Endometrial microvascular endothelial cells (primary cell): ENCODE measurements around the gene KMT2E. TPM values are rescaled to one million over a fixed set of nuclear protein-coding genes. Genes with fewer than 3 reads are reported as not detected.

Experiments used
- in situ Hi-C: cut with HindIII; loops from 2 replicates; pipeline ENCODE4 v1.10.0; 2017; ENCODE audit warnings: low sequenced_read_pairs, low pct_unique_long_range_greater_than_20kb; ENCODE audit errors: inconsistent ontology term
- total RNA-seq: library from RNA; depleted of rRNA; stranded (reverse); fragments of >200 nt; gene quantifications from one replicate; pipeline ENCODE4 v1.2.3, GENCODE V29; 2015; ENCODE audit errors: inconsistent ontology term

KMT2E gene
- total RNA-seq, 1 donor from 2014 or later = 22.2 TPM

GRCh38 chr7:105102557-105103352 is 88.8 kb downstream of the KMT2E start:
- in situ Hi-C loops = no loop called here

GRCh38 chr7:105105579-105105978 is 91.6 kb downstream of the KMT2E start:
- in situ Hi-C loops = no loop called here

DNA sequence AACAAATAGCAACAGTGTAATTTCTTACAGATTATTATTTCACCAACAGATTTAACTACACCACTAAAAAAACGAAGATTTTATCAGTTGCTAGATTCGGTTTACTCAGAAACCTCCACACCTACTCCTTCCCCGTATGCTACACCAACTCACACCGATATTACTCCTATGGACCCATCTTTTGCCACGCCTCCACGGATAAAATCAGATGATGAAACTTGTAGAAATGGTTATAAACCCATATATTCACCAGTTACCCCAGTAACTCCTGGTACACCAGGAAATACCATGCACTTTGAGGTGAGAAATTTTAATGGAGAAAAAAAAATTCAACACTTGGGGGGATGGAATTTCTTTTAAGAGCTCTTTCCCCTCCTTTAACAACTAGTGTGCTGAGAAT is 92.5 kb downstream of the KMT2E start:
- in situ Hi-C loops = no loop called here

DNA sequence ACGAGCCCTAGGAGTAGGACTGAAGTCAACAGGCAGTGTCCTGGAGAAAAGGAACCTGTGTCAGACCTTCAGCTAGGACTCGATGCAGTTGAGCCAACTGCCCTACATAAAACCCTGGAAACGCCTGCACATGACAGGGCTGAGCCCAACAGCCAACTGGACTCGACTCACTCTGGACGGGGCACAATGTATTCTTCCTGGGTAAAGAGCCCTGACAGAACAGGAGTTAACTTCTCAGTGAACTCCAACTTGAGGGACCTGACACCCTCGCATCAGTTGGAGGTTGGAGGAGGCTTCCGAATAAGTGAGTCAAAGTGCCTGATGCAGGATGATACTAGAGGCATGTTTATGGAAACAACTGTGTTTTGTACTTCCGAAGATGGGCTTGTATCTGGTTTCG is 93.5 kb downstream of the KMT2E start:
- in situ Hi-C loops = no loop called here

GRCh38 chr7:105112440-105113418 is 98.7 kb downstream of the KMT2E start:
- in situ Hi-C loops = no loop called here

DNA sequence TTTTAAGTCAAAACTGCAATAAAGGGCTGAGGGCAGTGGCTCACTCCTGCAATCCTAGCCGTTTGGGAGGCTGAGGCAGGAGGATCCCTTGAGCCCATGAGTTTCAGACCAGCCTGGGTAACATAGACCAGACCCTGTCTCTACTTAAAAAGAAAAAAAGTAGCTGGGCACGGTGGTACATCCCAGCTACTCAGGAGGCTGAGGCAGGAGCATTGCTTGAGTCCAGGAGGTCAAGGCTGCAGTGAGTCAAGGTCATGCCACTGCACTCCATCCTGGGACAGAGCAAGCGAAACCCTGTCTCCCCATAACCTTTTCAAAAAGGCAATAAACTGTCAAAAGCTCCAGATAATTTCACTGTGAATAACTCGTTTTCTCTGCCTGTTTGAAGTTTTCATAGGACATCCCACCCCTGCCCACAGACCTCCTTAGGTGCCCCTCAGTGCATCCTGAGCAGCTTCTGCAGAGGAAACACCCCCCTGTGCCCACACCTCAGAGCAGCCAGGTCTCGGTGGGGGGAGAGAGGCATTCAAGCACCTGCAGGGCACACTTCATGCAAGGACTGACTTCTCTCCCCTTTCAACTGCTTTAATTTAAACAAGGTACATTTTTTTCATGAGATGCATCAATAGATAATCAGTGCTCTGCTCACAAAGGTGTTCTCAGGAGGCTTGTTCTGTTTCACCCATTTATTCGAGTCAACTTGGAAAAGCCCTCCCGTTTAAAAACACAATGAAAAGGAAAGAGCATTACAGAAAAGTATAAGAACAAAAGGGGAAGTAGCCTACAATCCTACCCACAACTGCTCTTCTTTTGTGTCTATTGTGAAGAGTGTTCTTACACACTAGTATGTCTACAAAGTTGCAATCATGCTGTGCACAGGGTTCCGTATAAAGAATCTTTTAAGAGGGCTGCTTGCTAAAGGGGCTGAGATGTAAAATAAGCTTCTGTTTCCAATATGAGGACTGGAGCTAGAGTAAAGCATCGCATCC is 104.9 kb downstream of the KMT2E start:
- in situ Hi-C loops = no loop called here

DNA sequence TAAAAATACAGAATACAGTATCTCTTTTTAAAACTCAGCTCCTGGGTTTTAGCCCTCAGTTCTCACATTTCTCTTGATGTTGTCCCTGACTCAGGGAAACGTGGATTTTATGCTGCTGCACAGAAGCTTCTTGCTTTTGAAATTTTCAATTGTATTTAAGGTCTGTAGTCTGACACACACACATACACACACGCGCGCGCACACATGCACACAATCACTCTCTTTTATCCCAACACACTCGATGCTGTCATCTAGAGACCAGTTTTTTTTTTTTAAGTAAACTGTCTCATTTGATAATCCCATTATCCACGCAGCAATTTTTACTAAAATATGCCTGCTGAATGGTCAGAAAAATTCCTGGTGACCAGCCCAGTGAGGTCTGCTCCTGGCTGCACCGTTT is 108.6 kb downstream of the KMT2E start:
- in situ Hi-C loops = no loop called here

GRCh38 chr7:105125745-105126144 is 111.7 kb downstream of the KMT2E start:
- in situ Hi-C loops = no loop called here

GRCh38 chr7:105126436-105126975 is 112.5 kb downstream of the KMT2E start:
- in situ Hi-C loops = no loop called here

DNA sequence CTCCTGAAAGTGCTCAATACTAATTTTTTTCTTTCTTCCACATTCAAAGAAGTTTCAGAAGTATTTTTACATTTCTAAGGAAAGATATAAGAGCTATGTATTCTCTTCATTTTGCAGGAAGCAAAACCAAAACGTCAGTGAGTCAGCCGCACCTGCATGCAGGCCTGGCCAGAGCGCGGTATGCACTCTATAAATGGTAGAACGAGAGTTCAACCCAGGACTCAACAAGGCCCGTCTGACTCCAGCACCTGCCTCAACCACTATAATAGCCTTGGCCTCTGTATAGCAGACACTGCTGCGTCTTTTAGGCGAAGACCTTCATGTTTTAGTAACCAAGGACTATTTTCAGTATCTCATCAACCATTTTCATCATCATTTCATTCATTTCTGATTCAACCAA is 113.2 kb downstream of the KMT2E start:
- in situ Hi-C loops = no loop called here

GRCh38 chr7:105130048-105130447 is 116.0 kb downstream of the KMT2E start:
- in situ Hi-C loops = no loop called here

DNA sequence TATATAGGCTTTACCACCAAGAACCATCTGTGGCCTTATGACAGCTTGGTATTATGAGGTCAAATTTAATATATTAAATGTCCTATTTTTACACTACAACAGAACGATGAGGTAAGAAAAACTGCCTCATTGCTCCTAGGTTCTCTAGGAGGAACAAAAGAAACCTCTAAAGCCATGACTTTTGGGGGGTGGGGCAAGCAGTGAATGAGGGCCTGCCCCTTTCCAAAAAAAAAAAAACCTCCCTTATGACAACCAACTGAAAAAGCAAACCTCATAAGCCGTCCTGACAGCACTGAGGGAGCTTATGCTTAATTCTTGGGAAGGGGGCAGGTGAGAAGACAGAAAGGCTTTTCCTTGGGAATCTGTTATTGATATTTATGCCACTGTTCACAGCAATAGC is 116.6 kb downstream of the KMT2E start:
- in situ Hi-C loops = no loop called here

DNA sequence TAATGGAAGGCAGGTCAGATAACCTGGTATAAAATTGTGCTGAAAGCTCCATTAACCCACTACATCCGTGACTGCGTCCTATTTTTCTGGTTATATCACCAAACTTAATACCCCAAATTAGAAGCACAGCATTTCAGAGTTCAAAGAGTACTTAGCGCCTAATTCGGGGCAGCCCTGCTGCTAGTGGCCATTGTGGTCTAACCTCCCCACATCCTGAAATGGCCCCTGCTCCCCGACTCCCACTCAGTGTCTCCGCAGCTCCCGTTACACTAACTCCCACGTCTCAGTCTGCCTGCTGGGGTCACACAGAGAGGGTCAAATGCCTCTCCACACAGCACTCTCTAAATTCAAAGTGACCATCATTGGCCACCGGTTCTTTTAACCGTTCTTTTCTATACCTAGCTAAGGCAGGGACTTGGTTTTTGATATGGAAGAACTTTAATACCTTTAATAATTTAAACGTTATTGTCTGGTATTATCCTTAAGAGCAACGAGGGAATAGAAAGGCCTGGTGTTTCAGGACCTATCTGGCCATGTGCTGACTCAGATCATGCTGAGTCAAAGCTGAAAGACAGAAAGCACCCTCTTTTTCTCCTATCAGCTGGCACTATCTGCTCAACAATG is 117.1 kb downstream of the KMT2E start:
- in situ Hi-C loops = no loop called here

GRCh38 chr7:105131890-105132289 is 117.9 kb downstream of the KMT2E start:
- in situ Hi-C loops = no loop called here

DNA sequence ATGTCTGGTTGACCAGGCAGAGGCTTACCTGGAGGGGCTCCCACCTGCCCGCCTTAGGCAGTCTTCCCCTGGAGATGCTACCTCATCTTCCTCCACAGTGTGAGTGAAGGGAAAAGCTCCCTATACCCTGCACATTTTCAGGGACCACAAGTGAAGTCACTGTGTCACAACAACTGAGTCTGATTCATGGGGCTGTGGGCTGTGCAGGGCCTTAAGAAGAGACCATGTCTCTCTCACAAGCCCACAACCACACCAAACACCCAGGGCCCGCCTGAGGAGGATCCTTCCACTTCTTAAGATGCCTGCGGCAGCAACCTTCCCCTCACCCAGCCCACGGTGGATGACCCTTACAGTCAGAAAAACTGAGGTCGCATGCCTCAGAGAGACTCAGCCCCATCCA is 118.3 kb downstream of the KMT2E start:
- in situ Hi-C loops = no loop called here

- in situ Hi-C loops = no loop called here
These were observed 118.8 kb downstream of the KMT2E start for GRCh38 chr7:105132835-105133234.

DNA sequence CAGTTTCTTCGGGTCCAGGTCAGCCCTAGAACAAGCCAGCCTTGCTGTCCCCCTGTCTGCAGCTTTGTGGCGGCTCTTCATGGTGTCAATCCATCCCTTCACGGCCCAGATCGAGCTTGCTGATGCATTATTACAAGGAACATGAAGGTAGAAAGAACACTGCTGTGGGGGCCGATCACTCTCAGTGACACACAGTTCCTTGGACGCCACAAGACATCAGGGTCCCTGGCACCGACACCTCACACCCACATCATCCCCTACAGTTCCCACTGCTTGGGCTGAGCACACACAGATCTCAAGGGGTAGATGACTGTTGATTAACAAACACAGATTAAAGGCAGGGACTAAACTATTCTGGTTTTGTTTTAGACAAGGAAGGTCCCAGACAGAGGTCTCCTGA is 119.4 kb downstream of the KMT2E start:
- in situ Hi-C loops = no loop called here

DNA sequence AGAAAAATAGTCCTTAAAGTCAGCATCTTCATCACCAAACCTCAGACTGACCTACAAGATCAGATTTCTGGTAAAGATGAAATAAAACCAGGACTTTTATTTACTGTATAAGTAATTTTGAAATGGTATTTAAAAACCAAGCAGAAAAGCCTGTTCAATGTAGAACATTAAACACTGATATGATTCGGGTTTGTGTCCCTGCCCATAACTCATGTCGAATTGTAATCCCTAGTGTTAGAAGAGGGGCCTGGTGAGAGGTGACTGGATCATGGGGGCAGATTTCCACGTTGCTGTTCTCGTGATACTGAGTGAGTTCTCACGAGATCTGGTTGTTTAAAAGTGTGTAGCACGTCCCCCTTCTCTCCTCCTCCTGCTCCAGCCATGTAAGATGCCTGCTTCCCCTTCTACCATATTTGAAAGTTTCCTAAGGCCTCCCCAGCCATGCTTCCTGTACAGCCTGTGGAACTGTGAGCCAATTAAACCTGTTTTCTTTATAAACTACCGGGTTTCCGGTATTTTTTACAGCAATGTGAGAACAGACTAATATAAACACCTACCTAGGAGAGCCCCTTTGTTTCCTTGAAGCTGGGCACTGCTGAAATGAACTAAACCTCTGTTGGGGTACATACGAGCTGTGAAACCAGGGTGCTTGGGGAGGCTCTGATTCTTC is 120.1 kb downstream of the KMT2E start:
- in situ Hi-C loops = no loop called here
